SK-N-SH (cell line): ENCODE results near the gene CAPZA3.

Experiments
- CTCF ChIP-seq: fragments of 200-600 bp; sonication (generic); IDR thresholded peaks from 2 replicates; pipeline ENCODE4 v1.6.1; 2017; ENCODE audit warnings: antibody characterized with exemption, mild to moderate bottlenecking, moderate library complexity
- RCOR1 ChIP-seq: fragments of 150-350 bp; IDR thresholded peaks from 2 replicates; pipeline ENCODE4 v1.6.1; 2017; ENCODE audit warnings: antibody characterized with exemption, low read length
- USF1 ChIP-seq: IDR thresholded peaks from 2 replicates; pipeline ENCODE4 v1.4.0; 2012; ENCODE audit warnings: low read depth, borderline replicate concordance

GRCh38 chr12:18718462-18718861 lies 19.5 kb upstream of the CAPZA3 start:
- TF ChIP-seq CTCF (no peak), RCOR1 (no peak), USF1 (no peak)
